Liver (tissue), 9 donors: ENCODE measurements around the gene CDH4. TPM values are rescaled to one million over a fixed set of nuclear protein-coding genes. Genes with fewer than 3 reads are reported as not detected.

Experiments used
- DNase-seq: peaks from one replicate; pipeline ENCODE4 v3.0.0-alpha.2; 2017; ENCODE audit warnings: low spot score
- H3K27ac ChIP-seq, 2 donors: one replicate each; pipeline ENCODE4 v1.7.0; 2013; ENCODE audit warnings: inconsistent platforms in 2 of 2, low read length in 2 of 2, control low read depth in 1 of 2, low read depth in 1 of 2, mild to moderate bottlenecking in 1 of 2
- H3K27me3 ChIP-seq, 4 donors: one replicate each; pipeline versions ENCODE4 v1.6.1 to v1.7.0; 2013; ENCODE audit warnings: low read length in 3 of 4, inconsistent platforms in 1 of 4, mild to moderate bottlenecking in 1 of 4, moderate library complexity in 1 of 4; ENCODE audit not compliant: control insufficient read depth in 4 of 4, insufficient read depth in 4 of 4
- H3K36me3 ChIP-seq, 4 donors: one replicate each; pipeline versions ENCODE4 v1.6.1 to v1.7.0; 2013; ENCODE audit warnings: low read length in 3 of 4, mild to moderate bottlenecking in 3 of 4, low read depth in 1 of 4, moderate library complexity in 1 of 4; ENCODE audit not compliant: control insufficient read depth in 4 of 4, insufficient read depth in 3 of 4
- H3K4me1 ChIP-seq, 4 donors: one replicate each; pipeline versions ENCODE4 v1.6.1 to v1.7.0; 2013; ENCODE audit warnings: low read length in 3 of 4, mild to moderate bottlenecking in 3 of 4, moderate library complexity in 1 of 4; ENCODE audit not compliant: control insufficient read depth in 4 of 4, insufficient read depth in 4 of 4
- H3K4me3 ChIP-seq, 3 donors: one replicate each; pipeline versions ENCODE4 v1.6.1 to v1.7.0; 2013; ENCODE audit warnings: low read length in 3 of 3, control low read depth in 1 of 3, low read depth in 1 of 3, mild to moderate bottlenecking in 1 of 3
- H3K9ac ChIP-seq, 2 donors: one replicate each; pipeline ENCODE4 v1.7.0; 2013; ENCODE audit warnings: low read length in 2 of 2, mild to moderate bottlenecking in 2 of 2, moderate library complexity in 2 of 2, control low read depth in 1 of 2, low read depth in 1 of 2
- H3K9me3 ChIP-seq, 4 donors: one replicate each; pipeline versions ENCODE4 v1.6.1 to v1.7.0; 2013; ENCODE audit warnings: low read length in 3 of 4; ENCODE audit not compliant: control insufficient read depth in 4 of 4
- ATF3 ChIP-seq: IDR thresholded peaks from 2 replicates; pipeline ENCODE4 v1.6.1; 2016; ENCODE audit warnings: antibody characterized with exemption
- EGR1 ChIP-seq, 2 donors: IDR thresholded peaks; 2 replicates each; pipeline ENCODE4 v1.6.1; 2016 to 2018; ENCODE audit warnings: antibody characterized with exemption in 2 of 2, low read depth in 2 of 2
- FOXA1 ChIP-seq: IDR thresholded peaks from 2 replicates; pipeline ENCODE4 v1.6.1; 2016; ENCODE audit warnings: antibody characterized with exemption
- FOXA2 ChIP-seq: IDR thresholded peaks from 2 replicates; pipeline ENCODE4 v1.6.1; 2016; ENCODE audit warnings: antibody characterized with exemption
- GABPA ChIP-seq, 2 donors: IDR thresholded peaks in 1 of 2; conservative IDR thresholded peaks in 1 of 2; 2 replicates each; pipeline ENCODE4 v1.6.1; 2016; ENCODE audit warnings: antibody characterized with exemption in 2 of 2, mild to moderate bottlenecking in 1 of 2, moderate library complexity in 1 of 2
- HNF4A ChIP-seq, 2 donors: conservative IDR thresholded peaks; 2 replicates each; pipeline ENCODE4 v1.6.1; 2016; ENCODE audit warnings: antibody characterized with exemption in 2 of 2, mild to moderate bottlenecking in 2 of 2
- HNF4G ChIP-seq: IDR thresholded peaks from 2 replicates; pipeline ENCODE4 v1.6.1; 2016; ENCODE audit warnings: antibody characterized with exemption
- JUND ChIP-seq, 2 donors: IDR thresholded peaks; 2 replicates each; pipeline ENCODE4 v1.6.1; 2016; ENCODE audit warnings: antibody characterized with exemption in 2 of 2
- MAX ChIP-seq: IDR thresholded peaks from 2 replicates; pipeline ENCODE4 v1.6.1; 2016; ENCODE audit warnings: antibody characterized with exemption
- NR2F2 ChIP-seq: IDR thresholded peaks from 2 replicates; pipeline ENCODE4 v1.6.1; 2016; ENCODE audit warnings: antibody characterized with exemption
- RAD21 ChIP-seq, 2 donors: IDR thresholded peaks; 2 replicates each; pipeline ENCODE4 v1.6.1; 2016; ENCODE audit warnings: antibody characterized with exemption in 2 of 2, mild to moderate bottlenecking in 2 of 2
- RXRA ChIP-seq, 2 donors: IDR thresholded peaks; 2 replicates each; pipeline ENCODE4 v1.6.1; 2017 to 2018; ENCODE audit warnings: antibody characterized with exemption in 2 of 2, mild to moderate bottlenecking in 1 of 2
- SP1 ChIP-seq: IDR thresholded peaks from 2 replicates; pipeline ENCODE4 v1.6.1; 2018; ENCODE audit warnings: antibody characterized with exemption, mild to moderate bottlenecking
- TAF1 ChIP-seq: conservative IDR thresholded peaks from 2 replicates; pipeline ENCODE4 v1.6.1; 2016; ENCODE audit warnings: antibody characterized with exemption, mild to moderate bottlenecking
- YY1 ChIP-seq: IDR thresholded peaks from 2 replicates; pipeline ENCODE4 v1.6.1; 2016; ENCODE audit warnings: antibody characterized with exemption, mild to moderate bottlenecking
- ZBTB33 ChIP-seq: IDR thresholded peaks from 2 replicates; pipeline ENCODE4 v1.6.1; 2016; ENCODE audit warnings: antibody characterized with exemption
- WGBS: extraction: QIAGEN DNeasy Blood & Tissue Kit; methylation state at CpG from one replicate; pipeline ENCODE4 v1.1.7; 2013; 5-methylcytosine and 5-hydroxymethylcytosine counted together
- polyA plus RNA-seq, 2 donors: library from polyadenylated mRNA; stranded (reverse) in 1 of 2; unstranded in 1 of 2; fragments of 200-250 nt in 1 of 2; fragments of >200 nt in 1 of 2; fragmentation: Nextera tagmentation in 1 of 2; extraction: Ambion mirVana in 1 of 2; gene quantifications; one replicate each; pipeline versions ENCODE4 v1.2.1 to v1.2.3, GENCODE V29; 2013 to 2015
- total RNA-seq, 2 donors: library from RNA; depleted of rRNA; stranded (reverse); fragments of >200 nt; gene quantifications; one replicate each; pipeline ENCODE4 v1.2.3, GENCODE V29; 2014
- TF ChIP-seq, protein P1 (sequence below): IDR thresholded peaks from 2 replicates; pipeline ENCODE4 v1.6.1; 2016; ENCODE audit warnings: antibody characterized with exemption, mild to moderate bottlenecking
- donor health status: healthy.
- donor health status: healthy.
- donor health status: healthy.
- donor health status: healthy.
- donor health status: healthy.

CDH4 gene
- total and polyA plus RNA-seq, 4 donors, result 0.03 to 0.25 (median 0.19) TPM; not detected in 1

GRCh38 chr20:61769286-61769832, 517.3 kb downstream of the CDH4 start (continued):
- TF ChIP-seq ATF3, result no peak
- no peak for TF ChIP-seq ZBTB33
- no peak for TF ChIP-seq RXRA (IDR thresholded peaks at IDR 0.05)
- TF ChIP-seq HNF4A (conservative IDR thresholded peaks at IDR 0.05), result no peak
- TF ChIP-seq JUND (IDR thresholded peaks at IDR 0.05), result no peak

DNA sequence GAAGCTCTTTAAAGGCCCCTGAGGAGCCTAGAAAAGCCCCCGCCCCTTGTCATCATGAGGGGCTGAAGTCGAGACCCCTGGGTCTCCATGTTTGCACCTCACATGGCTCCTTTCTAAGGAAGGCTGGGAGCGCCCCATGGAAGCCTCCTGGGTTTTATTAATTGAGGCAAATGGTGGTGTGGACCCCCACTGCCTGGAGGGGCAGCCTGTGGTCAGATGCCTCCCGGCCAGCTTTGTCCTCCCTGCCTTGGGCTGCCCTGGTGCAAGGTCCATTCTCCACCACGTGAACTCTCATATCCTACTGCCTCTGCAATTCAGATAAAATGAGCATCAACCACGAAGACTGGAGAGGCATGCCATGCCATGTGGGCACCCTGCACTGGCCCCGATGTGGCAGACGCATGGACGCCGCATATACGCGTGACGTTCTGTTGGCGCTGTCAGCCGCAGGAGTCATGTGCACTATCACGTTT, 518.1 kb downstream of the CDH4 start:
- no peaks in the 10 kb centered on the region for H3K9me3 ChIP-seq
- H3K36me3 ChIP-seq, result no peaks in the 10 kb centered on the region
- TF ChIP-seq GABPA (IDR thresholded peaks at IDR 0.05 in 1 of 2, conservative IDR thresholded peaks at IDR 0.05 in 1 of 2), result no peak
- TF ChIP-seq EGR1 (IDR thresholded peaks at IDR 0.05; ENCODE audit: low read depth in 2 of 2), result no peak
- no peak for TF ChIP-seq NR2F2
- TF ChIP-seq HNF4A (conservative IDR thresholded peaks at IDR 0.05), result no peak
- TF ChIP-seq RXRA (IDR thresholded peaks at IDR 0.05), result no peak
- H3K4me3 ChIP-seq, result no peak overlapping the region
- whole genome bisulfite sequencing, result 83% methylated on average over 16 of the region's 16 CpGs
- peaks cover 0 to 8% (median 0%) of the 10 kb centered on the region in 4 donors for H3K27me3 ChIP-seq
- H3K27ac ChIP-seq, result no peak overlapping the region
- no peak for DNase-seq
- H3K9ac ChIP-seq, result no peak overlapping the region
- H3K4me1 ChIP-seq, result no peaks in the 10 kb centered on the region

DNA sequence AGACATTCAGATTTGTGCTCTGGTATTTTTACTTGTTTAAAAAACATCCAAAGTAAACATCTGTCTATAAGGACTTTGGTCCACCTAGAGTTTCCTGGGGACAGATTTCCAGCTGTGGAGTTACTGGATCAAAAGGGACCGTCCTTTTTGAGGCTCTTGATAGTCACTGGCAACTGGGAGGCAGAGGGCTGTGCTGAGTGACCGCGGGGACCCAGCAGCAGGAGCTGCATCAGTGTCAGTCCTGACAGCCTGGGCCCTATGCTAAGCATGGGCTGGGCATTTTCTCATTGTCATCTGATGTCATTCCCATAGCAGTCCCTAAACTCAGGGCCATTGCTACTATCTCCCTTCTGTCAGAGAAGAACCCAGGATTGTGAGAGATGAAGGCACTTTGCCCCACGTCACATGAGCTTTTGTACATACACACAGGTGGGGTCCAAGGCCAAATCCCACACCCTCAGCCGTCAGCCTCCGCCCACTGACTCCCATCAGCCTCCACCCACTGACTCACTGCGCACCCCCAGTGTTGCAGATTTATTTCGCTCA, 519.8 kb downstream of the CDH4 start:
- Histone ChIP-seq H3K4me3 (no peak overlapping the region), H3K27ac (no peak overlapping the region), H3K9ac (no peak overlapping the region), H3K9me3 (no peaks in the 10 kb centered on the region), H3K36me3 (no peaks in the 10 kb centered on the region), H3K4me1 (no peaks in the 10 kb centered on the region), H3K27me3 (peaks cover 0 to 5% (median 0%) of the 10 kb centered on the region in 4 donors)
- 60% methylated on average over 8 of the region's 8 CpGs for WGBS
- DNase-seq, result no peak
- TF ChIP-seq NR2F2 (no peak), MAX (no peak), YY1 (no peak), TAF1 (no peak), JUND (IDR thresholded peaks at IDR 0.05) (no peak), FOXA2 (no peak), EGR1 (IDR thresholded peaks at IDR 0.05; ENCODE audit: low read depth in 2 of 2) (no peak), RXRA (IDR thresholded peaks at IDR 0.05) (no peak), ZBTB33 (no peak), SP1 (no peak), RAD21 (IDR thresholded peaks at IDR 0.05) (no peak), FOXA1 (no peak), HNF4A (conservative IDR thresholded peaks at IDR 0.05) (no peak), HNF4G (no peak)
- TF ChIP-seq, protein P1, sequence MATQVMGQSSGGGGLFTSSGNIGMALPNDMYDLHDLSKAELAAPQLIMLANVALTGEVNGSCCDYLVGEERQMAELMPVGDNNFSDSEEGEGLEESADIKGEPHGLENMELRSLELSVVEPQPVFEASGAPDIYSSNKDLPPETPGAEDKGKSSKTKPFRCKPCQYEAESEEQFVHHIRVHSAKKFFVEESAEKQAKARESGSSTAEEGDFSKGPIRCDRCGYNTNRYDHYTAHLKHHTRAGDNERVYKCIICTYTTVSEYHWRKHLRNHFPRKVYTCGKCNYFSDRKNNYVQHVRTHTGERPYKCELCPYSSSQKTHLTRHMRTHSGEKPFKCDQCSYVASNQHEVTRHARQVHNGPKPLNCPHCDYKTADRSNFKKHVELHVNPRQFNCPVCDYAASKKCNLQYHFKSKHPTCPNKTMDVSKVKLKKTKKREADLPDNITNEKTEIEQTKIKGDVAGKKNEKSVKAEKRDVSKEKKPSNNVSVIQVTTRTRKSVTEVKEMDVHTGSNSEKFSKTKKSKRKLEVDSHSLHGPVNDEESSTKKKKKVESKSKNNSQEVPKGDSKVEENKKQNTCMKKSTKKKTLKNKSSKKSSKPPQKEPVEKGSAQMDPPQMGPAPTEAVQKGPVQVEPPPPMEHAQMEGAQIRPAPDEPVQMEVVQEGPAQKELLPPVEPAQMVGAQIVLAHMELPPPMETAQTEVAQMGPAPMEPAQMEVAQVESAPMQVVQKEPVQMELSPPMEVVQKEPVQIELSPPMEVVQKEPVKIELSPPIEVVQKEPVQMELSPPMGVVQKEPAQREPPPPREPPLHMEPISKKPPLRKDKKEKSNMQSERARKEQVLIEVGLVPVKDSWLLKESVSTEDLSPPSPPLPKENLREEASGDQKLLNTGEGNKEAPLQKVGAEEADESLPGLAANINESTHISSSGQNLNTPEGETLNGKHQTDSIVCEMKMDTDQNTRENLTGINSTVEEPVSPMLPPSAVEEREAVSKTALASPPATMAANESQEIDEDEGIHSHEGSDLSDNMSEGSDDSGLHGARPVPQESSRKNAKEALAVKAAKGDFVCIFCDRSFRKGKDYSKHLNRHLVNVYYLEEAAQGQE, result no peak
